BE2C (cell line): Measurements from ENCODE around the gene NUBPL. TPM values are rescaled to one million over a fixed set of nuclear protein-coding genes. Genes with fewer than 3 reads are reported as not detected.

Source experiments
- DNase-seq: peaks from one replicate; pipeline ENCODE4 v3.0.0-alpha.2; 2020
- H3K27me3 ChIP-seq: fragments of 250-450 bp; sonication (Bioruptor Pico); 2 replicates; pipeline ENCODE4 v1.5.1; 2020; ENCODE audit warnings: mild to moderate bottlenecking
- H3K36me3 ChIP-seq: fragments of 250-450 bp; sonication (Bioruptor Pico); 2 replicates; pipeline ENCODE4 v1.5.1; 2020; ENCODE audit warnings: mild to moderate bottlenecking
- H3K4me1 ChIP-seq: fragments of 250-450 bp; sonication (Bioruptor Pico); 2 replicates; pipeline ENCODE4 v1.5.1; 2020
- H3K4me3 ChIP-seq: 2 replicates; pipeline ENCODE4 v1.5.1; 2011; ENCODE audit warnings: low read depth, low read length
- H3K9me3 ChIP-seq: fragments of 250-450 bp; sonication (Bioruptor Pico); 2 replicates; pipeline ENCODE4 v1.5.1; 2020
- CTCF ChIP-seq: IDR thresholded peaks from 2 replicates; pipeline ENCODE4 v1.5.1; 2012; ENCODE audit warnings: mild to moderate bottlenecking, low read depth, low read length
- polyA plus RNA-seq: library from polyadenylated mRNA; unstranded; fragments of >200 nt; gene quantifications from one replicate; pipeline ENCODE4 v1.2.1, GENCODE V29; 2012; ENCODE audit warnings: low read depth, missing spikeins; ENCODE audit not compliant: insufficient read length, insufficient read depth

NUBPL gene
- polyA plus RNA-seq: 7.4 TPM

- DNase-seq: peak; percentile 93
- Histone ChIP-seq H3K27me3 (peaks cover 3% of the 10 kb centered on the region; the same call in 1 of the 2 replicates), H3K4me3 (peak within 1 kb of the TSS; percentile 96), H3K36me3 (no peaks in the 10 kb centered on the region), H3K9me3 (no peaks in the 10 kb centered on the region), H3K4me1 (no peaks in the 10 kb centered on the region)
- no peak for TF ChIP-seq CTCF
These were observed at the start of gene NUBPL for GRCh38 chr14:31561155-31561846. Gene NUBPL, plus strand, starts transcription at chr14:31561404. Its CDS starts 36 bp downstream, at chr14:31561440.

- H3K4me3 ChIP-seq: no peak overlapping the region
- no peak for DNase-seq
- TF ChIP-seq CTCF: no peak
- H3K27me3 ChIP-seq: peaks cover 5% of the 10 kb centered on the region; the same call in 1 of the 2 replicates
- H3K9me3 ChIP-seq: no peaks in the 10 kb centered on the region
- no peaks in the 10 kb centered on the region for H3K36me3 ChIP-seq
- no peaks in the 10 kb centered on the region for H3K4me1 ChIP-seq
These were observed 34.1 kb upstream of the NUBPL start for GRCh38 chr14:31527087-31527486.

GRCh38 chr14:31527546-31527945 is 33.7 kb upstream of the NUBPL start:
- Histone ChIP-seq H3K9me3 (no peaks in the 10 kb centered on the region), H3K4me1 (no peaks in the 10 kb centered on the region), H3K4me3 (no peak overlapping the region), H3K27me3 (peaks cover 5% of the 10 kb centered on the region; the same call in 1 of the 2 replicates), H3K36me3 (no peaks in the 10 kb centered on the region)
- no peak for DNase-seq
- no peak for TF ChIP-seq CTCF

GRCh38 chr14:31529053-31529452 is 32.2 kb upstream of the NUBPL start:
- H3K9me3 ChIP-seq: no peaks in the 10 kb centered on the region
- no peak for TF ChIP-seq CTCF
- H3K27me3 ChIP-seq: peaks cover 5% of the 10 kb centered on the region; the same call in 1 of the 2 replicates
- no peak for DNase-seq
- no peaks in the 10 kb centered on the region for H3K36me3 ChIP-seq
- no peaks in the 10 kb centered on the region for H3K4me1 ChIP-seq
- no peak overlapping the region for H3K4me3 ChIP-seq

- H3K27me3 ChIP-seq: peaks cover 5% of the 10 kb centered on the region; the same call in 1 of the 2 replicates
- no peaks in the 10 kb centered on the region for H3K4me1 ChIP-seq
- no peak overlapping the region for H3K4me3 ChIP-seq
- DNase-seq: no peak
- H3K9me3 ChIP-seq: no peaks in the 10 kb centered on the region
- no peaks in the 10 kb centered on the region for H3K36me3 ChIP-seq
- no peak for TF ChIP-seq CTCF
These were observed 31.1 kb upstream of the NUBPL start for GRCh38 chr14:31530136-31530535.
